HG02943 (cell line): ENCODE results near the gene RUVBL2.

ENCODE experiments used
- ATAC-seq: cut with Tn5 transposase; IDR thresholded peaks from one replicate; pipeline ENCODE4 v1.9.1; 2021; ENCODE audit warnings: mild to moderate bottlenecking, low read depth, moderate library complexity; ENCODE audit not compliant: unreplicated experiment

Gene RUVBL2

GRCh38 chr19:48993175-48994034 lies at the start of gene RUVBL2, which contains the start of gene GYS1:
TSS of gene RUVBL2 (plus strand) at chr19:48993887. CDS start at chr19:48993912, 25 bp downstream.
TSS of gene GYS1 (minus strand) at chr19:48993309. CDS start at chr19:48993112, 197 bp downstream.
- peak; percentile 82 for ATAC-seq

GRCh38 chr19:48945415-48945814 lies 48.3 kb upstream of the RUVBL2 start:
- ATAC-seq = no peak

GRCh38 chr19:48945817-48946216 lies 47.9 kb upstream of the RUVBL2 start:
- no peak for ATAC-seq

DNA sequence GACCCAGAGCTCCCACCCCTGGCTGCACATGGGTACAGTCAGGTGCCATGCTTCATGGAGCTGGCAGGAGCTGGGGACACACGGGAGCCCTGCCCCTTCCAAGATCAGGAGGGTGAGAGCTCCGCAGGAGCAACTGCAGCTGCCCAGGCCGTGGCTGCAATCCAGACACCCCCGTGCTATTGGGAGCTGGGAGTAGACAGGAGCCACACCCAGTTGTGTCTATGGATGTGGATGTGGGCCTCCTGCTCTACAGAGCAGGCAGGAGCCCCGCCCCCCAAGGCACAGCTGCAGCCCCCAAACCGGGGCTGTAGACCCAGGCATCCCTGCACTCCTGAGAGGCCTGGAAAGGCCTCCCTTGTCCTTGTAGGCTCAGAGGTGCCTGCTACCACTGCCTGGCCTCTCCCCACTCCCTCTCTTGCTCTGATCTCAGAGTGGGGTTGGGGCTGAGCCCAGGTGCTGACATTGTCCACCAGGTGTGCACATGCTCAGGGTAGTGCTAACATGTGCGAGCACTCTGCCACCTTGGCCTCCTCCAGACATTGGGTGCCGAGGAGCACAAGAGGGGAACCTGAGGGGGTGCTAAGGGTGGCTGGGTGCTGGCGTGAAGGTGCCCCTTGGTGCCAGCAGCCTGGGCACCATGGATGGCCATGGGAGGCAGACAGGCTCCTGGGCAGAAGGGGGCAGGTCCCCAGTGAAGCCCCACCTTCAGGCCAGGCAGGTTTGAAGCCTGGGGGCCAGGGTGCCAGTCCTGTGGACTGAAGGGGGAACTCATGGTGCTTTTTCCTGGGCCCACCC lies 47.0 kb upstream of the RUVBL2 start:
- ATAC-seq = no peak

DNA sequence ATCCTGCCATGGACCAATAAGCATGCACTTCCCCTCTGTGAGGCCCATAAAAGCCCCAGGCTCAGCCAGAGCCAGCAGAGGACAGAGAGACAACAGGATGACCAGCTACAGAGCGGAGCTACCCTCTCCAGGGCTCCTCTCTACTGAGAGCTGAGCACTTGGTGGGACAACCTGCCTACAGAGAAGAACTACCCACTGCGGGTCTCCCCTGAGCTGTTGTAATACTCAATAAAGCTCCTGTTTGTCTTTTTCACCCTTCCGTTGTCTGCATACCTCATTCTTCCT lies 46.5 kb upstream of the RUVBL2 start:
- ATAC-seq = no peak

GRCh38 chr19:48950159-48950558 lies 43.5 kb upstream of the RUVBL2 start:
- ATAC-seq = no peak

- no peak for ATAC-seq
These were observed 42.7 kb upstream of the RUVBL2 start for GRCh38 chr19:48950830-48951519.

DNA sequence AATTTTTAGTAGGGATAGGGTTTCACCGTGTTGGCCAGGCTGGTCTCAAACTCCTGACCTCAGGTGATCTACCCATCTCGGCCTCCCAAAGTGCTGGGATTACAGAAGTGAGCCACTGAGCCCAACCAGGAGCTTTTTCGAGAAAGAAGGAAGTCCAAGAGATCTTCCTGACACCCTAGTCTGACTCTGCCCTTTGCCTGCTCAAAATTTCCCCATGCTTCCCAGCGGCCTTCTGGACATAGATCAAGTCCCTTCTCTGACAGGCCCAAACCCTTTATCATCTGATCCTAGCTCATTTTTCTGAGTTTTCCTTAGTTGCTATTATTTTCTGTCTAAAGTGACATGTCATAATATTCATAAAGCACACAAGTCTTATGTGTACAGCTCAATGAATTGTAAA lies 40.5 kb upstream of the RUVBL2 start:
- no peak for ATAC-seq

DNA sequence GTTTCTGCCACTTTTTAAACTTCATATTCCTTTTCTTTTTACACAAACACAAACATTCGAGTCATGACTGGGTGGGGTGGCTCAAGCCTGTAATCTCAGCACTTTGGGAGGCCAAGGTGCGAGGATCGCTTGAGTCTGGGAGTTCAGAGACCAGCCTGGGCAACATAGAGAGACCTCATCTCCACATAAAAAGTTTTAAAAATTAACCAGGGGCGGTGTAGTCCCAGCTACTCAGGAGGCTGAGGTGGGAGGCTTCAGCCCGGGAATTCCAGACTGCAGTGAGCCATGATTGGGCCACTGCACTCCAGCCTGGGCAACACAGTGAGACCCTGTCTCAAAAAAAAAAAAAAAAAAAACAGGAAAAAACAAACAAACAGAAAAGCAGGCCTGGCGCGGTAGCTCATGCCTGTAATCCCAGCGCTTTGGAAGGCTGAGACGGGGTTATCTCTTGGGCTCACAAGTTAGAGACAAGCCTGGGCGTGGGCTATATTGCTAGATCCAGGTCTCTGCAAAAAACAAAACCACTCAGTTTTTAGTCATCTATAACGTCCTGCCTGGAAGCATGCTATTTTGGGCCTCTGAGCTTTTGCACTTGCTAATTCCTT lies 39.6 kb upstream of the RUVBL2 start:
- ATAC-seq = no peak

DNA sequence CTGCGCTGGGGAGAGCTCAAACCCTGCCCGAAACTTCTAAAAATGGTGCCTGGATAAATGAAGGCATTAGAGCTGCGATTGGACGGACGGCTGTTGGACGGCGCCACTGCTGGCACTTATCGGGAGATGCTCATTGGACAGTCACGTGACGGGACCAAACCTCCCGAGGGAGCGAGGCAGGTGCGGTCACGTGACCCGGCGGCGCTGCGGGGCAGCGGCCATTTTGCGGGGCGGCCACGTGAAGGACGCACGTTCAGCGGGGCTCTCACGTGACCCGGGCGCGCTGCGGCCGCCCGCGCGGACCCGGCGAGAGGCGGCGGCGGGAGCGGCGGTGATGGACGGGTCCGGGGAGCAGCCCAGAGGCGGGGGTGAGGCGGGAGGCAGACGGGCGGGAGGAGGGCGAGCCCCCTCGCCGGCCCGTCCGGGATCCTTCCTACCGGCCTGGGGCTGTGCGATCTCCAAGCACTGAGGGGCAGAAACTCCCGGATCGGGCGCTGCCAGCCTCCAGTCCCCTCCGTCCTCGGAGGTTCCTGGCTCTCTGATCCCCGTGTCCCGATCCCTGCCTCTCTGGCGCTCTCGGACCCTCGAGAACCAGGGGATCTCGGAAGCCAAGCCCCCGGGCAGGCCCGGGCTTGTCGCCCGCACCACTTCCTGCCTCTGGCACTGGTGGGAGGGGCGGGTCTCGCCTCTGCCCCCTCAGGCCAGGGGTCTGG lies 38.9 kb upstream of the RUVBL2 start, which contains the start of gene BAX:
TSS of gene BAX (plus strand) at position 281 of the 713 bp plus-strand sequence. CDS start at position 335, 54 bp downstream.
- peak; percentile 78 for ATAC-seq

DNA sequence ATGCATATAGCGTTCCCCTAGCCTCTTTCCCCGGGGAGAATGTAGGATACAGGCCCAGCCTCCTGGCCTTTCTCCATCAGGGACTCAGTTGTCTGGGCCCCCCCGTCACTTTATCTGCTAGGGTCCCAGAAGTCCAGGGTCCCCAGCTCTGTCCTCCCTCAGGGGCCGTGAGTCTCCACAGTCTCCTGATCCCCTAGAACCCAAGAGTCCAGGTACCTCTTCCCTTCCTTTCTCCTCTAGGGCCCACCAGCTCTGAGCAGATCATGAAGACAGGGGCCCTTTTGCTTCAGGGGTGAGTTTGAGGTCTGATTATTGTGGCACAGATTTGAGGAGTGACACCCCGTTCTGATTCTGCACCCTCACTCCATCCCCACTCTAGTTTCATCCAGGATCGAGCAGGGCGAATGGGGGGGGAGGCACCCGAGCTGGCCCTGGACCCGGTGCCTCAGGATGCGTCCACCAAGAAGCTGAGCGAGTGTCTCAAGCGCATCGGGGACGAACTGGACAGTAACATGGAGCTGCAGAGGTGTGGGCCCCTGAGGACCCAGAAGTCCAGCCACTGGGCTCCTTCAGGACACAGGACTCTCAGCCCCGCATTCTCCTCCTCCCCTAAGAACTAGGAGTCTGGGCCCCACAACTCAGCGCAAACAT lies 38.3 kb upstream of the RUVBL2 start:
- ATAC-seq = no peak

- ATAC-seq = no peak
These were observed 35.7 kb upstream of the RUVBL2 start for GRCh38 chr19:48958006-48958405.

GRCh38 chr19:48959341-48960239 lies 34.1 kb upstream of the RUVBL2 start:
- no peak for ATAC-seq

- ATAC-seq = no peak
These were observed 32.5 kb upstream of the RUVBL2 start for GRCh38 chr19:48961051-48961649.

DNA sequence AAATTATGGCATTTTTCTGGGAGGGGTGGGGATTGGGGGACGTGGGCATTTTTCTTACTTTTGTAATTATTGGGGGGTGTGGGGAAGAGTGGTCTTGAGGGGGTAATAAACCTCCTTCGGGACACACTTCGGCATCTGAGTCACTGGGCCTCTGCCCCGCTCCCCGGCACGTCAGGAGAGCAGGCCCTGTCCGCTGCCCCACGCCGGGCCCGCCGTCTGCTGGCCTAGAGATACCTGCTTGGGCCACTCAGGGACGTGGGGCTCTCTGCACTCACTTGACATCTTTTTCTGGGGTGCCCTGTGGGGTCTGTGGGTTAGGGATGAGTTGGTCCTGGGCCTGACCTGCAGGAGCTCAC lies 32.0 kb upstream of the RUVBL2 start:
- no peak for ATAC-seq

- no peak for ATAC-seq
These were observed 31.4 kb upstream of the RUVBL2 start for GRCh38 chr19:48962029-48962848.

DNA sequence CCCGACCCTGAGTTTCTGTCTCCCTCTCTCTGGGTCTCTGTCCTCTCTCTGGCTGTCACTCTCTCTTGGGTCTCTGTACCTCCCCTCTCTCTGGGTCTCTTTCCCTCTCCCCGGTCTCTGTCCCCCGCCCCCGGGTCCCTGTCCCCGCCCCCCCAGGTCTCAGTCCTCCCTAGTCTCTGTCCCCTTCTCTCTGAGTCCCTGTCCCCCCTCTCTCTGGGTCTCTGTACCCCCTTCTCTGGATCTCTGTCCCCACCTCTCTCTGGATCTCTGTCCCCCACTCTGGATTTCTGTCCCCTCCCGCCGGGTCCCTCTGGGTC lies 30.9 kb upstream of the RUVBL2 start:
- ATAC-seq = no peak
